Inflammatory macrophage treated with lipopolysaccharide for 4 hours (primary cell): ENCODE data around the gene MTIF3.

Source experiments
- DNase-seq: peaks from one replicate; pipeline ENCODE4 v3.0.0-alpha.2; 2020

MTIF3 gene, protein sequence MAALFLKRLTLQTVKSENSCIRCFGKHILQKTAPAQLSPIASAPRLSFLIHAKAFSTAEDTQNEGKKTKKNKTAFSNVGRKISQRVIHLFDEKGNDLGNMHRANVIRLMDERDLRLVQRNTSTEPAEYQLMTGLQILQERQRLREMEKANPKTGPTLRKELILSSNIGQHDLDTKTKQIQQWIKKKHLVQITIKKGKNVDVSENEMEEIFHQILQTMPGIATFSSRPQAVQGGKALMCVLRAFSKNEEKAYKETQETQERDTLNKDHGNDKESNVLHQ

DNA sequence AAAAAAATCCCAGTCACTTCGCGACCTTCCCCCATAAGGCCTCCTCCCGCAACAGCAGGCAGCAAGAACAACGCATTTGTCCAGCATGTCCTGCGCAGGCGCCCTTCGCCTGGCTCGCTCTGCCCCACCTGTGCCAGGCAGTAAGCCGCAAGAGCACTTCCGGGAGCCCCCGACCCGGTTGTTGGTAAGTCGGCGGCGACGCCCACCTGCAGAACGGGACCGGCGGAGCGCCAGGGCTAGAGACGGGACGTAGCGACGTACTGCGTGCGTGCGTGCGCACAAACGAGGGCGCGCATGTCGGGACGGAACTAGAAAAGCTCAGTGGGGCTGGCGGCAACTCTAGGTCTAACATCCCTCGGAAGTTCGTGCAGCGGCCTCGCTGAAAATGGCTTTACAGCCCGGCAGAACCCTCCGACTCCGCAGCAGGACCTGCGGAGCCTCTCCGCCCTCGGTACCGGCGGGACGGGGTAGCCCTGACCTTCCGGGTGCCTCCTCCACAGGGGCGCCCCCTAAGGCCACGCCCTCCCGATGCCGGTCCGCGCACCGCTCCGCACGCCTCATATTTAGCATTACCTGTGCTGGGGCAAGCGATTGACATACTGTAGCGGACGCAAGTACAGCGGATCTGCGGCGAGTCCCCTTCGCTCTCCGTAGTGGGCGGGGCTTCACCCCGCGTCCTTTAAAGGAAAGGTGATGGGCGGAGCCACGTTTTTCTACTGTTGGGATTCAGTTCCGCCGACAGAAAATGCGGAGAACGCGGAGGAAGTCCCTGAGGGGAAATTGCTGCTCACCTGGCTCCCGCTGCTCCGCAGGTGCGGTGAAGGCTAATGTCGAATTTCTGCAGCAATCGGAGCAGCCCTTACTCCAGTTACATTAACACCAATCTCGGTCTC, at the start of gene MTIF3:
Gene MTIF3, minus strand, starts transcription at position 629 of the 893 bp plus-strand sequence. CDS start 10,116 bp downstream, outside the sequence.
- peak; percentile 92 for DNase-seq

DNA sequence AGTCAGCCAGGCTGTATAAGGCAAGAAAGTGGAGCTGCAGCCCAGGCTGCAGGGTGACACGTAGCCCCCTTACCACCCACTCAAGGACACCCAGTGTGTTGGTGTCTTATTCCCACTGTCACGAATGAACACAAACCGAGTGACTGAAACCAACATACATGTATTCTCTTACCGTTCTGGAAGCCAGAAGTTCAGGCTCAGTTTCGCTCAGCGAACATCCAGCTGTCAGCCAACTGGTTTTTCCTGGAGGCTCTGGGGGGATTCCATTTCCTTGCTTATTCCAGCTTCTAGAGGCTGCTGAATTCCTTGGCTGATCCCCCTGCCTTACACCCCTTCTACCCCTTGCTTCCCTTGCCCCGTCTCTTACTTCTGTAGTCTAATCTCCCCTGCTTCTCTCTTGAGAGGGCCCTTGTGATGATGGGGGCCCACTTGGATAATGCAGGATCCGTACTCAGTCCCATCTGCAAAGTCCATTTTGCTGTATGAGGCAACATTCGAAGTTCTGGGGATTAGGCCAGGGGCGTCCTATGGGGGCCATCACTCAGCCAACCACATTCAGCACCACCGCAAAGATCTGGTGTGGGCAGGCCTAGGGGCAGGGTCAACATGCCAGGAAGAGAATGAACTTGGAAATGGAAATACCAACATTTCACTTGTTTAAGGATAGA, 47.3 kb upstream of the MTIF3 start:
- no peak for DNase-seq

DNA sequence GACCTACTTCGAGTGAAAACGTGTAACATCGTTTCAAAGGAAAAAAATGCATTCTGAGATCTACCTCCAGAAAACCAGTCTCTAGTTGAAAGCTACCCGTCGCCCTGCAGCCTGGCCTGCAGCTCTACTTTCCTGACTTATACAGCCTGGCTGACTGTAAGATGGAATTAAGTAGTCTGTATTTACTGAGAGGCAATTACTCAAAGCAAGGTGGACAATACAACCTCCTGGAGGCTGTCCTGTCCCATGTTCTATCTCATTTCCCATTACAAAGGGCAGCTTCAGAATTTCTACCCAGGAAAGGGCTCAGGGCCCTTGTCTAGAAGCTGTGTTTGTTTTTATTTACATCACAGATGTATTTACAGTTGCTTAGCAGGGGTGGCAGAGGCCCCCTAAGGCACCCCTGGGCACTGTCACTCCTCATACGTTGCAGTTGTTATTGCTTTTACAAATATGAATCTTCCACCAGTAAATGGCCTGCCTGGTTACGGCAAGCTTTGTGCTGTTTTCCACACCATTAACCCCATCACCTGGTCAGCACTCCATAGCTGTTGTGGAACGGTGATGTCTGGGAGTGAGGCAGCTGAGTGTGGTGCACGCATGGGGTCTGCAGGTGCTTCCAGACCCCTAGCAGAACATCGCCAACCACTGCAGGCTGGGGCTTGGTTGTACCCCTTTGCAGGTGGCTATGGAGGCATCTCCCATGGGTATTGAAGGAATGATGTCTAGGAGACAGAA, 46.3 kb upstream of the MTIF3 start:
- no peak for DNase-seq

DNA sequence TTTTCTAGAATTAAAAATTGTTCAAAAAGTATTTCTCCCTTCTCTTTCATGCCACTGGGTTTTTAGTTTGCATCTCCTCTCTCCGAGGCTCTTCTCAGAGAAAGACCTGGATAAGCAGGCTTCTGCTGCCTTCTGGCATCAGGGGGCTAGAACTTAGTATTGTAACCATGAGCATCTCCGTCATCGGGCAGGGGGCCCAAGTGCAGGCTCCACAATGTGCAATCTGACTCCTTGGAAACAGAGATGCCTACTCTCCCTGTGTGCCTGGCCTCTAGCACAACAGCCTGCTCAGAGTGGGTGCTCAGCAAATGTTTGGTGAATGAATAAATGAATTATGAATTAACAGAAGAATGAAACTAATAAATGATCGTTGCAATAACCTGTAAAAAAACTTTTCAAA, 45.6 kb upstream of the MTIF3 start:
- DNase-seq = no peak

DNA sequence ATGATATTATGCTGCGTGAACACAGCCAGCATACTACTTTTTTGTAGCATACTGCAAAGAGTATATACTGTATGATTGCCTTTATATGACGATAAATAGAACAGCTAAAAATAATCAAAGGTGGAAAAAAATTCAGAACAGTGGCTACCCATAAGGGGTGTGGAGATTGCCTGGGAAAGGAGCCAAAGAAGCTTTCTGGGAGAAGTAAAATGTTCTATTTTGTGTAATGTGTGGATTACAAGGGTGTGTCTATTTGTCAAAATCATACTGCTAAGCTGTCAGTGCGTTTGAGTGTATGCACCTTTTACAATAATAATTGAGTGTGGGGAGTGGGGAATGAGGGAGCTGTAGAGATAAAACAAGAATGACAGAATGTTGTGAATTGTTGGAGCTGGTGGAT, 45.2 kb upstream of the MTIF3 start:
- no peak for DNase-seq

DNA sequence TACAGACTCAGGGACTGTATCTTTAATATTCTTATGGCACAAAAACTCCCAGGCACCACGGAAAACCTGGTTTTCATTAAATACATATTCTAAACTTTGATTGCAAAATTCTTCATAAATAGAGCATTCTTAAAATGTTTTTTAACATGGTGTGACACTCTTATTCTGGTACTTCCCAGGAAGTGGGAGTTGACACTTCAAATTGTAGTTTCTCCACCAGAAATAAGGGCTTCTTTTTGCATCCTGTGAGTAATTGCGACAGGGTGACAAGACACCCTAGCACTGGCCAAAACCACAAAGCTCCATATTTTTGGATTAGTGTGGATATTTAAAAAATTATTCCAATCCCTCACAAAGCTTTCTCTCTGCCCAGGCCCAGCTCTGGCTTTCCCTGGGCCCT, 43.6 kb upstream of the MTIF3 start:
- no peak for DNase-seq

DNA sequence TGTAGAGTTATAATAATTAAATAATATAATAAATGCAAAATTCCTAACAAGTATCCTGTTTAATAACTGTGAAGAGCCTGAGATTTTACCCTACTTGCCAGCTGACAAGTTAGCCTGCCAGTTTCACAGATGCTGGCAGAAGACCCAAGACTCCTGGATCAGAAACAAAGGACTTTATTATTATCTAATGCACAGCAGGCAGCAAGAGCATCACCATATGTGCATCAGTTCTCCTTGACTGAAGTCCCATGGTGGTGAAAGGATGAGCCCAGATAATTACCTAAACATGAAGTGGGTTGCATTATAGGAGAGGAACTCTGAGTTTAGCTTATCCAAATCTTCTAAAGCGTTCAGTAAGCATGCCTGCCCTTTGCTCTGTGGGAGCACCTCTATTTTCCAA, 39.1 kb upstream of the MTIF3 start:
- no peak for DNase-seq

DNA sequence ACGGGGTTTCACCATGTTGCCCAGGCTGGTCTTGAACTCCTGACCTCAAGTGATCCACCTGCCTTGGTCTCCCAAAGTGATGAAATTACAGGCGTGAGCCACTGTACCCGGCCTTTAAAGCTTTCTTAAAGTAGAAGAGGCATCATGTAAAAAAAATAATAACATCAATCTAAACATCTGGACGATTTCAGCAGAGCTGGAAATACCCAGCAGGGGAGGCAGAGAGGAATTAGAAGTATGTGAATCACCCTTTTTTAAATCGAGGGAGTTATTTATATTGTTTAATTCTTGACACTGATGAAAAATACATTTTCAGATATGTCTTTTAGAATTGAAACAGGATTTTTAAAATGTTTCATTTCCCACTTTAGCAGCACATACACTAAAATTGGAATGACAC, 37.4 kb upstream of the MTIF3 start:
- no peak for DNase-seq

DNA sequence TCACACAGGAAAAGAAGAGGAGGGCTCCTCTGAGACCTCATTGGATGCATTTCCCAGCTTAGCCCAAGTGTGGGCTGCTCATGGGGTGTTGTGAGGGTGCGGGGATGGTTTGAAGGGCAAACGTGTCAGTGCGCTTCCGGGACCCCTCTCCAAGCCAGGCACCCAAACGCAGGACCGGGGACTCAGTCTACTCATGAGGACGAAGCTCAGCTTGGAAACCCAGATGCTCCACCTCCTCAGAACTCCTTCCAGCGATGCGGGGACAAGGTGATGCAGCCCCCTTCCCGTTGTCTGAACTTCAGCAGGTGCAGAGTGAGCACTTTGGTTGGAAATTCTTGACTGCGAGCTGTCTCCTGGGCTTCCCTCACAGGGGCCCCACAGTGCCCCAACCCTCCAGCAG, 33.1 kb upstream of the MTIF3 start:
- no peak for DNase-seq

DNA sequence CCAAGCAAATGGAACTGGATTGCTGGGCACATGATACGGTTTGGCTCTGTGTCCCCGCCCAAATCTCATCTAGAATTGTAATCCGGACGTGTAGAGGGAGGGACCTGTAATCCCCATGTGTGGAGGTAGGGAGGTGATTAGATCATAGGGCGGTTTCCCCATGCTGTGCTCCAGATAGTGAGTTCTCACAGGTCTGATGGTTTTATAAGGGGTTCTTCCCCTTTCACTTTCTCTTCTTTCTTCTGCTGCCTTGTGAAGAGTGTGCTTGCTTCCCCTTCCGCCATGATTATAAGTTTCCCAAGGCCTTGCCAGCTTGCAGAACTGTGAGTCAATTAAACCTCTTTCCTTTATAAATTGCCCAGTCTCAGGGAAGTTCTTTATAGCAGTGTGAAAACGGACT, 32.6 kb upstream of the MTIF3 start:
- DNase-seq = peak; percentile 97

DNA sequence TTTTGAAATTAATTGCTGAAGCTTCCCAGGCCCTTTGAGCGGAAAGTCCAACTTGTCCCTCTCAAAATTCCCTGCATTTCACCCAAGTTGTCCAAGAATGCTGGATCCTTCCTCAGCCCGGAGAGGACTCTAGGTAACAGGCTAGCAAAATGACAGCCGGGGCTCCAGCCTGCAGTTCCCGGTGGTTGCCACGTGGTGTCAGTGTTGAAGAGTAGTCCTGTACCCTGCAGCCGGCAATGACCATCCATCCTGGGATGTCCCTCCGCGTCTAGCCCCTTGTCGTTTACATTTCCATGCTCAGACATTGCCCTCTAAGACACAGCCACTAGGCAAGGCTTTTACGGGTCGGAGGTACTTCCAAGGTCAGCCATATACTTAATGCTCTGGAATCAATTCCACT, 31.4 kb upstream of the MTIF3 start:
- peak; percentile 34 for DNase-seq

DNA sequence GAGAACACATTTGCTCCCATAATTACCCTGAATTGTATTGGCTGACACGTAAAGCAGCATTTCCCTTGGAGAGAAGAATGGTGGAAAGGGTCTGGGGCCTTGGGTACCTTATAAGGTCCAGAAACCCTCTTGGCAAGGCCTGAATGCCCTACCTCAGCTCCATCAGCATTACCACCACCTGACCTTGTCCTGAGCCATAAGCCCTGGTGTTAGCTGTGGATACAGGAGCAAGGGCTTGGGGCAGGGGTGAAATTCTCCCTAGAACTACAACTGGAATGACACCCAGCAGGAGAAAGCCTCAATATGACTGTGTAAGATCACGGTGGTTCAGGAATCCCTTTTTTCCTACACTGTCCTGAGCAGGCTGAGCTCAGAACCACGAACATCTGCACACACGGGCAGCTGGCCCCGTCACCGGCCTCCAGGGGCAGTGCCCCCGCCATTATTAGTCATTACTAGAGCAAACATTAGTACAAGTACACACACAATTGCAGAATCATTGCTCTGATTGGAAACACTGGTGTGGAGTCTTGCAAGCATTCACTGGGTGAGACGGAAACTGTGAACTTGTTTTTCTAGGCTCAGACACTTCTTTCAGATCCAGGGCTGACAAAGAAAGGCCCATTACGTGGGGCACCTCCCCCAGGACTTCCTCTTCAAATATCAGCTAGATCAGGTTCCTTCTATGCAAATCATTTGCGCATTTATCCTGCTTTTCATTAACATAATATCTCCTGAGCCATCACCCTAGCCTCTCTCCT, 26.8 kb upstream of the MTIF3 start:
- peak; percentile 18 for DNase-seq

DNA sequence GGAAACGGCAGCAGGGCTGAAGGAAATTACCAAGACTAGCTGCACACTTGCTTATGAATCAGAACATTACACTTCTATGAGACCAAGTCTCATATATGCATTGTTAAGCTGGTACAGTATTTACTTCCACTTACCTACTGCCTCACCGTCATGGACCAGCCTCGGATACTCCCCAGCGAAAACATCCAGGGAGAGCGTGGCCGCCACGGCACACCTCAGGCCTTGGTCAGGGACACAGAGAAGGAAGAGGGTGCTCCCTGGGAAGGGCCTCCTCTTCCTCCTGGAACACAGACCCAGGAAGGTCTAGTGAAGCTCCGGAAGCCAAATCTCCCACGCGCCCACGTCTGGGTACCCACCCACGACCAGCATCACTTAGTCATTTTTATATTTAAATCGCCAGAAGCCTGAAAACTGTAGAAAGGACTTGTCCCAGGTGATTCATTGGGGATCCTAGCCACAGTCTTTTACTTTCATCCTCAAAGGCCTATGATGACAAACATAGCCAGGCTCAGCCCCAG, 24.4 kb upstream of the MTIF3 start:
- no peak for DNase-seq

DNA sequence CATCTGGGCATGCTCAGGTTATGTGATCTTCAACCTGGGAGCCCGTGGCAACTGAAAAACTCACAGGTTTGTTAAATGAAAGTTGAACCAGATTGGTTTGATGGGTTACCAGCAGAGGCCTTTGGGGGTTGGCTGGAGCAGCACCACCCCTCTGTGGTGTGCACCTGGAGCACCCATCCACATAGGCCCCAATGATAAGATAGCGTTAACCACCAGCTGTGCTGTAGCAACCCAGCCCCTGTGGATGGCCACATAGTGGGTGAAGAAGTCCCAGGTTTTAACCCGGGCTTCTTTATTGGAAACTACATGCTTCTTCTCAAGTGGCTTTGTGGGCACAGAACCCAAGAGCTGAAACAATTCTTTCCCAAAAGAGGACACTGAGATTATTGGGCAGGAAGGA, 22.6 kb upstream of the MTIF3 start:
- DNase-seq = no peak

DNA sequence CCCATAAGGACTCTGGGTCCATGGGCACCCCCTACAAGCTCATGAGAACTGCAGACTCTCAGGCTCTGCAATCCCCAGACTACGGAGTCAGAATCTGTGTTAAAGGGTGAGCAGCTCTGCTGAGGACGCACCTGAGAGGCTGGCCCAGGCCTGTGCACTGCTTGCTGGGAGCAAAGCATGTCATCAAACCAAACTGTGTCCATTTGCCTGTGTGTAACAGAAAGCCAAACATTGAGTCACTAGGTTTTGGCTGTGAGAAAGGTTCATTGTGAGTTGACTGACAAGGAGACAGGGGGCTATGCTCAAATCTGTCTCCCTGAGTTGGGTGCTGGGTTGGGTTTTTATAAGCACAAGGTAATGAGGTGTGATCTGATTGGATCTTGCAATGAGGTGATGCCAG, 22.1 kb upstream of the MTIF3 start:
- DNase-seq = no peak

DNA sequence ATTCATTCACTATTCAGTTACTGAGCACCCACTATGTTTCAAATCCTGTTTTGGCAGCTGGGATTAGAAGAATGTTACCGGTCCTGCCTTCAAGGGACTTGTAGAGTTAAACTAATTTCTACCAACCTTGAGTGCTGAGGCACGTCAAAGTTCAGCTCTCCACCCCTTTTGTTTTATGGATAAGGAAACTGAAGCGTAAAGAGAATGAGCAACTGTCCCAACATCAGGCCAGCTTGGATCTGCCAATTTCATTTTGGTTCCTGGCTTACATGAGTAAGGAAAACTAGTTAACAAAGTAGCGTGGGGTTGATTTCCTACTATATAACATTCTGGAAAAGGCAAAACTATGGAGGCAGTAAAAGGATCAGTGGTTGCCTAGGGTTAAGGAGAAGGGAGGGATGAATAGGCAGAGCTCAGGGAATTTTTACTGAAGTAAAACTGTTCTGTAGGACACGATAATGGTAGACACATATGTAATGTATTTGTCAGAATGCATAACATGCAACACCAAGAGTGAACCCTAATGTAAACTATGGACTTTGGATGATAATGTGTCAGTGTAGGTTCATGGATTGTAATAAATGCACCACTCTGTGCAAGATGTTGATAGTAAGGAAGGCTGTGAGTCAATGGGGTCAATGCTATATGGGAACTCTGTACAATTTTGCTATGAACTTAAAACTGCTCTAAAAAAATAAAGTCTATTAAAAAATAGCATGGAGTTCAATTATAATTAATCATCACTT, 19.9 kb upstream of the MTIF3 start:
- no peak for DNase-seq

DNA sequence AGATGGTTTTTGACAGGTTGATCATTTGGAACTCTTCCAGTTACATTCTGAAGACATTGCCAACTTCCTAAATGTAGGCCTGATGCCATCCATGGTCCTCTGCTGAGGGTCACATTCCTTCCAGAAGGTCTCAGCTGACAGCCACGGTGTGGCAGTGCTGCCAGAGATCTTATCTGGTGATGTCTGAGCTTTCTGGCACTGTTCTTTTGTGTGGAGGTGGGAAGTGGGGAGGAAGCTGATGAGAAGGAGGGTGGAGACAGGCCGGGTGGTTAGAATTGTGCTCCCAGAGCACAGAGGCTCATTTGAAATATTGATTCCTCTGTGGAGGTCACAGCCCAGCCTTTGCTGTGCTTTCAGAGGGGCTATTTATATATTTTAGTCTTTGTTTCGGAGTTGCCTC, 16.1 kb upstream of the MTIF3 start:
- no peak for DNase-seq

DNA sequence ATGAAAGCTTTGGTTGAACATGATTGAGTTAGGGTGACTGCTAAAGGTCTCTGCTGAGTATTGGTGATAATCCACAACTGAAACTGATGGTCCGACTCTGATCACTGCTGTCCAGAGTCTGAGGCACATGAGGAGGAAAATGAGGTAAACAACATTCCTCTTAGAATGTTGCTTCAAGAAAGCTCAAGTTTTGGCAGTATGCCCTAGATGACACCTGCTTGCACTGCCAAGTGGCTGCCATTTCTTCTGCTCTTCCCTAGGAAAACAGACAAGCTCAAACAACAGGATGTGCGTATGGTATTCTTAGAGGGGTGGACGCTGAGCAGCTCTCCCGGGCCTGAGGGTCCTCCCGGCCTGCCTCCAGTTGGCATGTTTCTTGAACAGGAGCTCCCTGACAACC, 15.2 kb upstream of the MTIF3 start:
- no peak for DNase-seq

DNA sequence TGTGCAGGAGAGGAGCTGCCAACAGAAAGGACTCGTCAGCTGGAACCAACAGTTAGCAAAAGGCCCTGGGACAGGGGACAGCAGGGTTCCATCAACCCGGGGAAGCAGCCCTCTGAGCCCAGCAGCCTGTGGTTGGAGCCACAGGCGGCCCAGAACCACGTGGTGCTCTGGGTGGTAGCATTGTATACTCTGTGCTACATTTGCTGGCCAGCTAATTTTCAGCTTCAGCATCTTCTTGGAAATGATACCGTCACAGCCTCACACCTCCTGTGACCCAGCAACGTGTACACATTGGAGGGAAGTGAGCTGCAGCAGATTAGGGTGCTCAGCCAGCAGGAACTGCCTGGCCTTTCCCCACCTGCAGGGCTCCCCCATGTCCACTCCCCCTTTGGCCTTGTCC, 13.1 kb upstream of the MTIF3 start:
- DNase-seq = no peak

DNA sequence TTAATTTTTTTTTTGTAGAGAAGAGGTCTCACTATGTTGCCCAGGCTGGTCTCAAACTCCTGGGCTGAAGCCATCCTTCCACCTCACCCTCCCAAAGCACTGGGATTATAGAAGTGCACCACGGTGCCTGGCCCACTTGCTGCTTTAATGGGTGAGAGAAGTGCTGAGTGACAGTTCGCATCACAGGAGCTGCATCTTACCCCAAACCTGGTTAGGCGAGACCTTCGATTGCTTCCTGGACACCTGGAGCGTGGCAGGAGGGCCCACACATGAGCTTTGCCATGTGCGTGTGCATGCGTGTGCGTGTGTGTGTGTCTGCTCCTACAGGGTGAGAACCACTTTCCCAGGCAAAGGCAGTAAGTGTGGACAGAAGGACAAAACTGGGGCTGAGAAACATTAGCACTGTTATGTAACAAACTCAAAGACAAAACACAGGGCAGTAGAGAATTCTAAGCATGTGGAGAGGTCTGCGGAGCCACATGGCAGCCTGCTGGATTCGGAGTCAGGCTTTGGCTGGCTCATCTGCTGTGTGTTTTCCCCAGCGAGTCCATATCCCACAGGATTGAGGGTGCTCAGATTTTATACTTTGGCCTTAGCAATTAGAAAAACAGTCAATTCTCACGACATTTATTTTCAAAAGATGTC, 11.7 kb upstream of the MTIF3 start:
- DNase-seq = no peak

DNA sequence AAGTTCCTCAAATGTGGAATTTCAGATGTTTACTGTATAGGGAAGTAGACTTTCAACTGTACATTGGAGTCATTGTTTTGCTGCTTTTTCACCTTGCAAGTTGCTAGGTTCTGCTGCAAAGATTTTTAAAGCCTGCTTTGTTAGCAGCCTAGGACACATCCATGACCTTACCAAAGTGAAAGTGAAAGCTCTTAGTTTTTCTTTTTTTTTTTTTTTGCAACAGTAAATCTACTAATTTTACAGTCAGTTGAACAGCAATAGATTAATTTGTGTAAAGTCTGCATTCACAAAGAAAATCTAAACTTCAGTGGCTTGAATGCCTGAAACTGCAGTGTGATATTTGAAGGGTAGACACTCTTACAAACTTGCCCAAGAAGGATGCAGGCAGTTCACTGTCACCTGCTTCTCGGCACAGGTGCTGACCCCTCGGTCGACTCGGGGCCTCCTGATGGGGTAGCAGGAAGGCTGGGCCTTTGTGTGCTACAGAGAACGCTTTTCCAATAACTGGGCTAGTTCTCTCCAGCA, 5.0 kb upstream of the MTIF3 start:
- DNase-seq = peak; percentile 43
